ENCODE results near the gene PPP2R5E.

GRCh38 chr14:63394432-63394831 lies 148.7 kb downstream of the PPP2R5E start:
- TF ChIP-seq, protein P1, sequence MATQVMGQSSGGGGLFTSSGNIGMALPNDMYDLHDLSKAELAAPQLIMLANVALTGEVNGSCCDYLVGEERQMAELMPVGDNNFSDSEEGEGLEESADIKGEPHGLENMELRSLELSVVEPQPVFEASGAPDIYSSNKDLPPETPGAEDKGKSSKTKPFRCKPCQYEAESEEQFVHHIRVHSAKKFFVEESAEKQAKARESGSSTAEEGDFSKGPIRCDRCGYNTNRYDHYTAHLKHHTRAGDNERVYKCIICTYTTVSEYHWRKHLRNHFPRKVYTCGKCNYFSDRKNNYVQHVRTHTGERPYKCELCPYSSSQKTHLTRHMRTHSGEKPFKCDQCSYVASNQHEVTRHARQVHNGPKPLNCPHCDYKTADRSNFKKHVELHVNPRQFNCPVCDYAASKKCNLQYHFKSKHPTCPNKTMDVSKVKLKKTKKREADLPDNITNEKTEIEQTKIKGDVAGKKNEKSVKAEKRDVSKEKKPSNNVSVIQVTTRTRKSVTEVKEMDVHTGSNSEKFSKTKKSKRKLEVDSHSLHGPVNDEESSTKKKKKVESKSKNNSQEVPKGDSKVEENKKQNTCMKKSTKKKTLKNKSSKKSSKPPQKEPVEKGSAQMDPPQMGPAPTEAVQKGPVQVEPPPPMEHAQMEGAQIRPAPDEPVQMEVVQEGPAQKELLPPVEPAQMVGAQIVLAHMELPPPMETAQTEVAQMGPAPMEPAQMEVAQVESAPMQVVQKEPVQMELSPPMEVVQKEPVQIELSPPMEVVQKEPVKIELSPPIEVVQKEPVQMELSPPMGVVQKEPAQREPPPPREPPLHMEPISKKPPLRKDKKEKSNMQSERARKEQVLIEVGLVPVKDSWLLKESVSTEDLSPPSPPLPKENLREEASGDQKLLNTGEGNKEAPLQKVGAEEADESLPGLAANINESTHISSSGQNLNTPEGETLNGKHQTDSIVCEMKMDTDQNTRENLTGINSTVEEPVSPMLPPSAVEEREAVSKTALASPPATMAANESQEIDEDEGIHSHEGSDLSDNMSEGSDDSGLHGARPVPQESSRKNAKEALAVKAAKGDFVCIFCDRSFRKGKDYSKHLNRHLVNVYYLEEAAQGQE (IDR thresholded peaks at IDR 0.05; ENCODE audit: insufficient read depth in 1 of 2, low read depth in 2 of 2, low read length in 2 of 2): no peak
- TF ChIP-seq TAF1 (IDR thresholded peaks at IDR 0.05; ENCODE audit: borderline replicate concordance, insufficient read depth, low read length) (no peak), POLR2AphosphoS5 (IDR thresholded peaks at IDR 0.05; ENCODE audit: low read depth, low read length) (no peak), SIN3A (IDR thresholded peaks at IDR 0.05; ENCODE audit: borderline replicate concordance, insufficient read depth, low read length) (no peak), FOXP2 (optimal IDR thresholded peaks at IDR 0.05; ENCODE audit: borderline replicate concordance, extremely low read depth, extremely low read length, insufficient read depth) (no peak)
